GM10847 (cell line): ENCODE measurements around the gene CDHR4.
A peak's percentile ranks its signal among the peaks of the same experiment; 100 is the strongest.

ENCODE experiments used
- POLR2A ChIP-seq: IDR thresholded peaks from 2 replicates; pipeline ENCODE4 v1.6.1; 2011; ENCODE audit not compliant: insufficient read length; ENCODE audit errors: extremely low read depth

The CDHR4 gene

GRCh38 chr3:49787536-49787935 is 12.1 kb downstream of the CDHR4 start:
- TF ChIP-seq POLR2A: no peak

- TF ChIP-seq POLR2A: no peak
These were observed 12.6 kb downstream of the CDHR4 start for GRCh38 chr3:49787182-49787464.

GRCh38 chr3:49786357-49787181 is 13.1 kb downstream of the CDHR4 start, which contains the start of gene IP6K1:
IP6K1 (minus strand) TSS chr3:49786542; CDS start chr3:49748040, 38,502 bp downstream.
- peak; percentile 88 for TF ChIP-seq POLR2A

GRCh38 chr3:49785565-49786356 is 13.9 kb downstream of the CDHR4 start:
- no peak for TF ChIP-seq POLR2A

GRCh38 chr3:49781415-49782199 is 18.1 kb downstream of the CDHR4 start:
- TF ChIP-seq POLR2A: no peak

GRCh38 chr3:49780080-49780974 is 19.3 kb downstream of the CDHR4 start:
- no peak for TF ChIP-seq POLR2A

- TF ChIP-seq POLR2A: no peak
These were observed 20.2 kb downstream of the CDHR4 start for GRCh38 chr3:49779358-49780079.

GRCh38 chr3:49775538-49775937 is 24.1 kb downstream of the CDHR4 start:
- TF ChIP-seq POLR2A: no peak

GRCh38 chr3:49772703-49773102 is 27.0 kb downstream of the CDHR4 start:
- TF ChIP-seq POLR2A: no peak

GRCh38 chr3:49771340-49771938 is 28.2 kb downstream of the CDHR4 start:
- no peak for TF ChIP-seq POLR2A

GRCh38 chr3:49769926-49770325 is 29.7 kb downstream of the CDHR4 start:
- no peak for TF ChIP-seq POLR2A

GRCh38 chr3:49769286-49769915 is 30.3 kb downstream of the CDHR4 start:
- no peak for TF ChIP-seq POLR2A

GRCh38 chr3:49763981-49764380 is 35.7 kb downstream of the CDHR4 start:
- no peak for TF ChIP-seq POLR2A

GRCh38 chr3:49761661-49762060 is 38.0 kb downstream of the CDHR4 start:
- TF ChIP-seq POLR2A: no peak

- no peak for TF ChIP-seq POLR2A
These were observed 40.4 kb downstream of the CDHR4 start for GRCh38 chr3:49759226-49759625.
